HG03439 (cell line): ENCODE measurements around the gene EXOC3.
A peak's percentile ranks its signal among the peaks of the same experiment; 100 is the strongest.

Source experiments
- ATAC-seq: cut with Tn5 transposase; IDR thresholded peaks from one replicate; pipeline ENCODE4 v1.9.1; 2021; ENCODE audit warnings: mild to moderate bottlenecking, moderate library complexity; ENCODE audit not compliant: unreplicated experiment

EXOC3 gene

DNA sequence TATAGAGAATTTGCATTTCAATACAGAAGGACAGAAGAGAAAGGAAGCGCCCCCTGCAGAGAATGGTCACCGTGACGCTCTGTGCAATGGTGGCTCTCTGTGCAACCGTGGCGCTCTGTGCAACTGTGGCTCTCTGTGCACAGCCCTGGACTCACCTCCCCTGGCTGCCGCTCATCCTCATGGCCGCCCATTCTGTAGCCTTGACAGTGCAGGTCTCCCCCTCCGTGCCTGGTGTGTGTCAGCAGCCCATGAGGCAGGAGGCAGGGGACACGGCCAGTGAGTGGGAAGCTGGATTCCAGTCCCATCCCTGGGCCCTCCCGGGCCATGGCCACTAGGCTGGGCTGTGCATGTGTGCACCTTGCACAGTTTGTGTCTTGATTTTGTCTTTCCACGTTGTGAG is 12.0 kb downstream of the EXOC3 start:
- no peak for ATAC-seq

DNA sequence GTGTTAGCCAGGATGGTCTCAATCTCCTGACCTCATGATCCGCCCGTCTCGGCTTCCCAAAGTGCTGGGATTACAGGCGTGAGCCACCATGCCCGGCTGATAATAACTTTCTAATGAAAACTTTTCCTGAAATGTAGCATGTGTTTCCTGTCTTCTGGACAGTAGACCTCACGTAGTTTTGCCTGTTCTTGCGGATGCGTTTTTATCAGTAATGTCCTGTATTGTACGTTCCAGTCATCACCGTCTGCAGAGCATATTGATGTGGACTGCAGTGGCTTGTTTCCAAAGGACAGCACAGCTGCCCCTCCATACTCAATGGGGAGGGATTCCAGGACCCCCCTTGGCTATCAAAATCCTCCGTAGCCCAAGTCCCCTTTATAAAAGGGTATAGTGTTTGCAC is 12.8 kb downstream of the EXOC3 start:
- ATAC-seq: no peak

DNA sequence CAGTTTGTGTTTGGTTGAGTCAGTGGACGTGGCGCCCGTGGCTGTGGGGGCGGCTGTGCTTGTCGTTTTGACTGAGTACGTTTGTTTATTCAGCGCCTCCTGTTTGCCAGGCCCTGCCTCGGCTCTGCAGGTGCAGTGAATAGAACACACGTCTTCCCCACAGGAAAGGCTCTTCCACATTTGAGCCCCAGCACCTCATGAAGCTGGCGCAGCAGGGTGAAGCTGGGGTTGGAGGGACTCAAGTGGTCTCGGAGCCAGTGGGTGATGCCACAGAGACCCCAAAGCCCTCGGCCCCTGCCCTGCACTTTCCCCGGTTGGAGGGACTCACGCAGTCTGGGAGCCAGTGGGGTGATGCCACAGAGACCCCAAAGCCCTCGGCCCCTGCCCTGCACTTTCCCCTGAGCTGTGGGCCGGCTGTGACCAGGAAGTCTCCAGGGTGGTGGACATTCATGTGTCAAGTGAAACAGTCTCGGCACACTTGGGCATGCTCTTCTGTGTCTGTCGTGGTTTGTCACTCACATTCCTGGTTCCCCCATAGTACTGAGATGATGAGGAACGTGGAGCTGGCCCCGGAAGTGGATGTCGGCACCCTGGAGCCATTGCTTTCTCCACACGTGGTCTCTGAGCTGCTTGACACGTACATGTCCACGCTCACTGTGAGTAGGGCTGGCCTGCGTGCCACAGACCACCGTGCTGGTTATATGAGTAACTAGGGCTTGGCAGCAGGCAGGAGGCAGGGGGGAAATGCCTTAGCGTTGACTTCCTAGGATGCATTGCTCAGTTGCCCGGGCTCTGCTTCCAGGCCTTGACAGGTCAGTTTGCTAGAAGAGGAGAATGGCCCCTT is 13.6 kb downstream of the EXOC3 start:
- no peak for ATAC-seq

DNA sequence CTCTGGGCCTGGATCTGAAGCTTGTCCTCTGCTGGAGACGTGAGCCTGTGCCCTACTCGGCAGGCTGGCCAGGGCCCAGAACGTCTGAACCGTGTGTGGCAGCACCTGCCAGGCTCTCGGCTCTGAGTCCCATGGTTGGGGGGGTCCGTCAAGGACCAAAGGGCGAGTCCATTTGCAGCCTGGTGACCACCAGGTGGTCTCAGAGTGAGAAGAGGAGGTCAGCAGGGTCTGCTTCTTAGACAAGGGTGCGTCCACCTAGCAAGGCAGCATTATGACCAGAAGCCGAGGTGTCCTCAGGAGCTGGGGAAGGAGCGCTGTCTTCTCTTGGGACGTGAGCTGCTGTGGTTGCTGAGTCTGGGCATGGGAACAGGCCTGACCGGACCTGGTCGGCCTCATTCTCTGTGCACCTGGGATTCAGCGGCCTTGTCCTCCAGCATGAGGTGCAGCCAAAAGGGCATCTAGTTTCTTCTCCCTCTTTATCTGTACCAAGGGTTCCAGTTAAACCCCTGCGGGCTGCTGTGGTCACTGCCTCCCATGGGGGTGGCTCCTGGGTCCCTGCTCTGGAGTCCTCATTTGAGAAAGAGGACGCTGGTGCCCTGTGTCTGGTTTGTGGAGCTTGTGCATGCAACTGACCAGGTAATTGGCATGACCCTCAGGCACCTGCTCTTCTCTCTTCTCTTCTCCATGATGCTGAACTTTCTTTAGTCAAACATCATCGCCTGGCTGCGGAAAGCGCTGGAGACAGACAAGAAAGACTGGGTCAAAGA is 14.4 kb downstream of the EXOC3 start:
- no peak for ATAC-seq

DNA sequence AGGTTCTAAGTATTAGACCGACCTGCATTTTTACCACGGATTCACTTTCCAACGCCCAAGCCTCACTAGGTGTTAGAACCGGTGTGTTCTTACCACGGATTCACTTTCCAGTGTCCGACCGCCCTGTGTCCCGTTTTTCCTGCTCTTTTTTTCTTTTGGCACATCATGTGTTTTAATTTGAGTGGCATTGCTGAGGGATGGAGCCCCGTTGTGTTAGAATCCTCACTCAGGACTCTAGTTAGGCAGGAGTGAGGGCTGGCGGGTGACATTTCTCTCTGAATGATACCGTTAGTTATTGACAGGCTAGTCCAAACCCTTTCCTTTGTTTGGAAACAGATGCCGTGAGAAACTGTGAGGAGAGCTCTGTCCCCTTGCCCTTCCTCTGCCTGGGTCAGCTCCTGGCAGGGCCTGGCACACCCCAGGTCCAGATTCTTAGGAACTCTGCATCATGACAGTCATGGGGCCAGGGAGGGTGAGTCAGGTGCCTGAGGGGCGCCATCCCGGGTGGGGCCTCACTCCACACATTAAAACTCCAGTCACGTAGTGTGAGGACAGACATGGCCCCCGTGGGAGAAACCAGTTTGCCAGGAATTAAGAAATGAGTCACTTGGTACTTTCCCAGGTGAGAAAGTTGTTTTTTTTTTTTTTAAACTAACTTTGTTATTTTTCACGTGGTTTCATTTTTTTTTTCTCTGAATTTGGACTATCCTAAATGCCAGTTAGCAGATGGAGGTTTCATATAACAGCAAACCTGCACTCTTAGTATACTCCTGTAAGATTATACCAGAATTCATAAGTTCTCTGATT is 15.8 kb downstream of the EXOC3 start:
- ATAC-seq: peak; percentile 39

DNA sequence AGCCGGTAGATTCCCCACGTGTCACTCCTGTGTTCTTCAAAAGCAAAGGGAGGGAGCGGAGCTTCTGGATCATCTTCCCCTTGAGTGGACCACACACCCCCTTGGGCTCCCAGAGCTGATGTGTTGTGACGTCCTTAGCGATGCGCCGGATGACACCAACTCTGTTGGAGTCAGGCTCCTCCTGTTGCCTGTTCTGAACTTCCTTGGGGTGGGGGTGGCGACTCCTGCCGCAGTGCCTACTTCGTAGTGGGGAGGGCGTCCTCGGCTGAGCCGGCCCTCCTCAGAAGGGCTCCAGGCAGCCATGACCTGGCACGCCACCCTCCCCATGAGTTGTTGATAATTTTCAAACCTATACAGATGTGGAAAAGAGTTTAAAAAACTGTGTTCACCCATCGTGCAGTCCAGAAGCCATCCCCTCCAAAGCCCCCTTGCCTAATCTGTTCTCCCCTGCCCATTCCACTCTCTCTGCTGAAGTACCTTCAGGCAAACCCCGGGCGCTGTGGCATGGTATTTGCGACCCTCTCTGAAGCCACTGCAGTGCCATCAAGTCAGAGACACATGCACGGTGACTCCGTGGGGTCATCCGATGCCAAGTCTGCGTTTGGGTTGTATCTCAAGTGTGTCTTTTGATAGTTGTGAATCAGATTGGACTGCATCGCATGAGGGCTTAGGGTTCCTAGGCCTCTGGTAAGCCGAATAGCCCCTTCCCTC is 16.7 kb downstream of the EXOC3 start:
- ATAC-seq: no peak

DNA sequence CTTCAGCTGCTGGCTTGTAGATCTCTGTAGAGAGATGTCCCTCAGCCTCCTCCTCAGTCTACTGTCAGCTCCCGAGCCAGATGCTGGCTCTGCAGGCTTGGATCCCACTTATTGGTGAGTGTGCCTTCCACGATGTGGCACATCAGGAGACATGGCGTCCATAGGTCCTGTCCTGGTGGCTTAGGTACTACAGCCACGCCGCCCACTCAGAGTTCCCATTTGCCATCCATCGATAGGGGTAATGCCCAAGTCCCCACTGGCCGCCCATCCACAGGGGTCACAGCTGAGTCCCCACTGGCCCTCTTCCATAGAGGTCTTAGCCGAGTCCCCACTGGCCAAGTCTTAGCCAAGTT is 17.3 kb downstream of the EXOC3 start:
- no peak for ATAC-seq

DNA sequence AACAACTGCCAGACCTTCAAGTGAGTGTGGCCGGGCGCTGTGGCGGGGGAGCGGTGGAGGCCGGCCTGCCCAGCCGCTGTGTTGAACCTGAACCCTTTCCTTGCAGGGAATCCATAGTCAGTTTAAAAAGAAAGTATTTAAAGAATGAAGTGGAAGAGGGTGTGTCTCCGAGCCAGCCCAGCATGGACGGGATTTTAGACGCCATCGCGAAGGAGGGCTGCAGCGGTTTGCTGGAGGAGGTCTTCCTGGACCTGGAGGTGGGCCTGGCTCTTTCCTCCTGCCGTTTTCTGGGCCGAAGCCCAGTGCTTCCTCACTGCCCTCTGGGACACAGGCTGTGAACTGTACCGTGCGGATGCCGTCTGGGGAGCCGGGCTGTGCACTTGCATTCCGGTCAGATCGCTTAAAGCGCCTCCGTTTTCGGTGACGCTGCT is 19.1 kb downstream of the EXOC3 start:
- no peak for ATAC-seq

DNA sequence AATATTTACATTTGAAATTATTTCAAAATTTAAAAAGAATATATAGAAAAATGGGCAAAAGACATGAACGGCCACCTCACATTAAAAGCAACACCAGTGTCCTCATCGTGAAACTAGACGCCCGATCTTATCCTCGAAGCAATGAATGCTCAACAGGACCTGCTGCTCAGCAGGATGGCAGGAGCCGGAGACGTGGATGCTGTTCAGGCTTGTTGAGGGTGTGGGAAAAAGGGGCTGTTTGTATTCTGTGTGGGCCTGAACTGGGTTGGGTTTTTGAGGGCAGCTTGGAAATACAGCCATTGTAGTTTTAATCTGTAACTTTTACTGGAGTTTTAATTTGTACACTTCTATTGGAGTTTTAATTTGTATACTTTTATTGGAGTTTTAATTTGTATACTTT is 20.3 kb downstream of the EXOC3 start:
- no peak for ATAC-seq

DNA sequence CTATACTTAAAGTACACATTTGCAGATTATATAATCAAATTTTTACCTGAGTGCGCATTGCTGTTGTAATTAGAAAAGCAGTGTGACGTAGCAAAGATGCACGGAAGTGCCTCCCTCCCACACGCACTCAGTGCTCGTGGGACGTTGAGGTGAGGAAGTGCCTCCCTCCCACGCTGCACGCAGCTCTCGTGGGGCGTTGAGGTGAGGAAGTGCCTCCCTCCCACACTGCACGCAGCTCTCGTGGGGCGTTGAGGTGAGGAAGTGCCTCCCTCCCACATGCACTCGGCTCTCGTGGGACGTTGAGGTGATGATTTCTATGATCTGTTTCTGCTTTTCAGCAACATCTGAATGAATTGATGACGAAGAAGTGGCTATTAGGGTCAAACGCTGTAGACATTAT is 21.0 kb downstream of the EXOC3 start:
- ATAC-seq: no peak

DNA sequence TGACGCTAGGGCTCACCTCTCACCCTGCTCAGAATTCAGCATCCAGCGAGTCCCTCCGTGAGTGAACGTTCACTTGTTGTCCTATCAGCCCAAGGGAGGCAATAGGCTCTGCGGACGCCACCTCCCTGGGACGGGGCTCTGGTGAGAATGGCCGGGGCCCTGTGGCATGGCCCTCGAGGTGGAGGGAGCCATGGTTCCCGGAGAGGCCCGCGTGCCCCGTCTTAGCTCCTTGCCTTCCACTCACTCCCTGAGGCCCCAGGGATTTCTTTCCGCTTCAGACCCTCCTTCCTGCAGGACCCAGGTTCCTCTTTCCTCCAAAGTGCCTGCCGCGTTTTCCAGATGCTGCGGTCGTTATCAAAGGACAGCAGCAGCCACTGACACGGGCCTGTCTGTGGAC is 21.5 kb downstream of the EXOC3 start:
- no peak for ATAC-seq

DNA sequence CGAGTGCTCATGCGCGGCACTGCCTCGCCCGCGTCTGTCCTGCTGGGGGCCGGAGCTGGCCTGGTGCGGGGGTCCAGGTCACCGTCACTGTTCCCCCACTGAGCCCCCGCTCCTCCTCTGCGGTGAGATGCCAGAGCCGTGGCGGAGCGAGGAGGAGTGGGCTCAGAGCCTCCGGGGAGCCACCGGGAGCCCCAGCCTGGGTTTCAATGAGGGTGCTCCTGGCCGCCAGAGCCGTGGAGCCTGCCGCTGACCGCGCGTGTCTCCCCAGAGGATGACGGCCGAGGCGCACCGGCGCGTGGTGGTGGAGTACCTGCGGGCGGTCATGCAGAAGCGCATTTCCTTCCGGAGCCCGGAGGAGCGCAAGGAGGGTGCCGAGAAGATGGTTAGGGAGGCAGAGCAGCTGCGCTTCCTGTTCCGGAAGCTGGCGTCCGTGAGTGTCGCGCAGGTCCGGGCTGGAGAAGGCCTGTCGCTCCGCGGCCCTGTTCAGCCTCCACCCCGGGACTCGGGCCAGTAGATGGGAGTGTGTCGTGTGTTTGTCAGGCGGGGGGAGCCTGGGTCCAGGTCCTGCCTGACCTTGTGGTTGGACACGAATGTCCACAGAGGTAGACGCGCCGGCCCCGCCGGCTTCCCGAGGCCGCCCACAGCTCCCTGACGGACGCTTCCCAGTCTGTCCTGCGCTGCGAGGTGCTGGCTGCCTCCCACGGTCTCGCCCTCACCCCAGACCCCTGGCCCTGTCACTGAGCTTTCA is 22.0 kb downstream of the EXOC3 start:
- no peak for ATAC-seq

DNA sequence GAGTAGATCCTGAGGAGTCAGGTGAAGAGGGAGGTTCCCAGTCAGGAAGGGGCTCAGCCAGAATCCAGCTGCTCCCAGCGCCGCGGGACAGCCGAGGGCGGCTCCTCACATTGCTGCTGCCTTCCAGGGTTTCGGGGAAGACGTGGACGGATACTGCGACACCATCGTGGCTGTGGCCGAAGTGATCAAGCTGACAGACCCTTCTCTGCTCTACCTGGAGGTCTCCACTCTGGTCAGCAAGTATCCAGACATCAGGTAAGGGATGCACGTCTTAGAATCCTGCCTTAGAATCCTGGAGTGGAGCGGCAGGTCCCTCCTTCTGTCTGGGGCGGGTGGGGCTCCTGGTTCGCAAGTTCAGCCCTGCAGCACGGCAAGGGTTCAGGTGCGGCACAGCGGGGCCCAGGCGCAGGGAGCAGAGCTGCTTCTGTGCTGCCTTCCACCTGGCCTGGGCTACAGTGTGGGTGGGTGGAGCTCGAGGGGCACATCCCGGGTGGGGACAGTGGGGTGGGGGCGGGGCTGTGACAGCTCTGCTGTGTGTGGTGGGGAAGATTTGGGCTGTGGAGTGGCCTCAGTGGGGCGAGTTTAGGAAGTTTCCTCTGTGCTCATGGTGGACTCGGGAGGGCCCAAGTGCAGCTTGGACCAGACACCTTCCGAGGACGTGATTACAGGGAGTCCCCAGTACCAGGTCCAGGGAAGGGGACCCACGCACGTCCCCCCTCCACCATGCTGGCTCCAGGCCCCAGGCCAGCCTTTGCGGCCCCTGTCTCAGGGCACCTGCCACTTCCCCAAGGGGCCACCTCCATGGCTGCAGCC is 22.8 kb downstream of the EXOC3 start:
- ATAC-seq: no peak

DNA sequence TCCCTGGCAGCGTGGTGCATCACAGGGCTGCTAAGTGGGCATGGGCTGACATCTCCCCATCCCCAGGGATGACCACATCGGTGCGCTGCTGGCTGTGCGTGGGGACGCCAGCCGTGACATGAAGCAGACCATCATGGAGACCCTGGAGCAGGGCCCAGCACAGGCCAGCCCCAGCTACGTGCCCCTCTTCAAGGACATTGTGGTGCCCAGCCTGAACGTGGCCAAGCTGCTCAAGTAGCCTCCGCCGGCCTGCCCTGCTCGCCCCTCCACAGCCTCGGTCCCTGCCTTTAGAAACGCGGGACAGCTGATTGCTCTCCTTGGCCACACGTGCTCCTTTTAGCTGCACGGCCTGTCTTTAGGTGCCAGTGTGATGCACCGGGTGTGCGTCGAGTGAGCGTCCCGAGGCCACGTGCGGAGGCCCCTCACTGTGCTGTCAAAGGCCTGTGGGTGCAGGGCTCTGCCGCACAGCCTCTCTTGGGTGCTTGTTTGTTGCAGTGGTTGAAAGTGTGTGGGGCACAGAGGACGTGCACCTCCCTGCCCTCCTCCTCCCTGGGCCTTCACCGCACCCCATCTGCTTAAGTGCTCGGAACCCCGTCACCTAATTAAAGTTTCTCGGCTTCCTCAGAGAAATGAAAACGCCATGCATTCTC is 23.8 kb downstream of the EXOC3 start:
- ATAC-seq: no peak

DNA sequence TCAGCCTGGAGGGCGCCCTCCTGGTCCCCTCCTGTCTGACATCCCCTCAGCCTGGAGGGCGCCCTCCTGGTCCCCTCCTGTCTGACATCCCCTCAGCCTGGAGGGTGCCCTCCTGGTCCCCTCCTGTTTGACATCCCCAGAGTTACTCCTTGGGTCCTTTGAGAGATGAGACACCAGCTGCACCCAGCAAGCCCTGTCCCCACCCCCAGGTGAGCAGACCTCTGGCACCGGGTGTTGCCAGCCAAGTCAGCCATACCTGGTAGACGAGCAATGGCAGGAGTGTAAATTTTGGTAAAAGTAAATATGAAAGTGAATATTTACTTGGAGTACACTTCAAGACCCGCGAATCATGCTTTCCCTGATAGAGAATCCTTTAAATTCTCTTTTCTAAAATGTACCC is 25.4 kb downstream of the EXOC3 start:
- no peak for ATAC-seq

DNA sequence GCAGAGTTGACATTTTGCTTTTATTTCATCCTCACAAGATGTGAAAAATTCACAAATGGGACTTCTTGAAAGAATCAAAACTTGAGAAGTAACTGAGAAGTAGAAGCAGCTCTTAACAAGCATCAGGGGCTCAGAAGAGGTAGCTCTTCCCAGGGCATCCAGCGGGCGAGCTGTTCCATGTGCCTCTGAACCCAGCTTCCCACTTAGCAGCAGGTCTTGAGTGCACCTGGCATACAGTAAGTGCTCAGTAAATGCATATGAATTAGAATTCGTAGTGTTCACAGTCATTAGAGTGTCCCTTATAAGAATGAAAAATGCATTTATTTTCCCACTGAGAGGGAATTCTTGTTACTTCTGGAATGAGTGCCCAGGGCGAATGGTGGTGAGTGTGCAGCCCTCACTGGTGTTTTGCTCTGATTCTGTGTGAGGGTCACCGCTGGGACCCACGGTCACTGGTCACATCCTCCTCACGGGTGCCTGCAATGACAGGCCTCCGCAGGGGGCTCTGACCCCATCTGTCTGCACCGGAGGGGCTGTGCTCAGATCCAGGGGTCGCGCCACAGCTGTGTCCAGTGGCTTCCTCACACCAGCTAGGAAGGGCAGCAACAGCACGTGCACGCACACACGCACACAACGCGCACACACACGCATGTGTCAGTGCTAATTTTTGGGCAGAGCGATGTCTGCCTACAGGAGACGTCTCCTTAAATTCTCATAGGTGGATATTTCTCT is 26.9 kb downstream of the EXOC3 start:
- ATAC-seq: no peak

DNA sequence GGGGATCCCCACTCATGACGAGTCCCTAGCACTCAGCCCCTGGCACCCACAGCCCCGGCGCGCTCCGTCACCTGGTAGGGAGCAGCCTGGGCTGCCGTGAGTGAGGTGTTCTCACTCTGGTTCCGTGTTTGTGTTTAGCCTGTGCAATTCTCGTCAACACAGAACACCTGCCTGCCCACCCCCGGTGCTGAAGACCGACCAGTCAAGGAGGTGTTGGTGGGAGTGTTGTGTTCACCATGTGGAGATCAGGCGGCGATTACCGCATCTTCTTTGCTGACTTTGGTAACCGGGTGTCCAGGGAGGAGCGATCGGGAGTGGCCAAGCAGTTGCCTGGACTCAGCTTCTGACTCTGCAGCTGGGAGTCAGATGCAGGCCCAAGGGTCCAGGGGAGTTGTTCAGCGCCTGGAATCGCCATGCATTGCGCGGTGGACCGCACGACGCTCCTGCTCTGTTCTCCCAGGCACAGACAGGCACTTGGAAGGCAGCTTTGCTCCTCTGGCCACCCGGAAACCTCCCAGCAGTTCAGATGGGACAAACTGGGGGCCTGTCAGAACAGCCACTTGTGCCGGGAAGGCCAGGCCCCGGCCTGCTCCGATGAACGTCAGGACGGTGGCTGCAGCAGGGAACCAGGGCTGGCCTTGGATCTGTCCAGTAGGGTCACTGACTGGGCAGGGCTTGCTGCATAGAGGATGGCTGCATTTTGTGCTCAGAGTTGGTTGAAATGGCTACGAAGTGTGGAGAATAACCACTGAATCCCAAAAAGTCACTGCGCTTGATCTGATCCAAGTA is 28.2 kb downstream of the EXOC3 start:
- no peak for ATAC-seq

DNA sequence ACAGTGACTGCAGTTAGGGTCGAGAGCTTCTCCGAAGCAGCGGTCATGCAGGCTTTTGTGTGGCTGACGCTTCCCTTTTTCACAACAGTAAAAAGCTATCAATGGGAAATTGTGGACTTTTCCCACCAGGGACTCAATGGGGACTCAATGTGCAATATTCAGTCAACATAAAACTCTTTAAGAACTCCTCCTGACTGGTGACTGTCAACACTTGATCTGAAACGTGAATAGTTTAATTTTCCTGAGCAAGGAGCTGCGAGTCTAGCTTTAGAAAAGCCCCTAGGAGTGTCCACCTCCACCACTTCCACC is 28.7 kb downstream of the EXOC3 start:
- no peak for ATAC-seq
